HG03060 (cell line): ENCODE measurements around the gene C2CD2L.
"Not testable (repeated sequence)": the region's sequence is repeated elsewhere in the genome, so short reads cannot be mapped to it uniquely, and the experiment has no call there.

Experiments used
- ATAC-seq: cut with Tn5 transposase; IDR thresholded peaks from one replicate; pipeline ENCODE4 v1.9.1; 2021; ENCODE audit warnings: low read depth, moderate number of reproducible peaks; ENCODE audit not compliant: unreplicated experiment

C2CD2L gene

DNA sequence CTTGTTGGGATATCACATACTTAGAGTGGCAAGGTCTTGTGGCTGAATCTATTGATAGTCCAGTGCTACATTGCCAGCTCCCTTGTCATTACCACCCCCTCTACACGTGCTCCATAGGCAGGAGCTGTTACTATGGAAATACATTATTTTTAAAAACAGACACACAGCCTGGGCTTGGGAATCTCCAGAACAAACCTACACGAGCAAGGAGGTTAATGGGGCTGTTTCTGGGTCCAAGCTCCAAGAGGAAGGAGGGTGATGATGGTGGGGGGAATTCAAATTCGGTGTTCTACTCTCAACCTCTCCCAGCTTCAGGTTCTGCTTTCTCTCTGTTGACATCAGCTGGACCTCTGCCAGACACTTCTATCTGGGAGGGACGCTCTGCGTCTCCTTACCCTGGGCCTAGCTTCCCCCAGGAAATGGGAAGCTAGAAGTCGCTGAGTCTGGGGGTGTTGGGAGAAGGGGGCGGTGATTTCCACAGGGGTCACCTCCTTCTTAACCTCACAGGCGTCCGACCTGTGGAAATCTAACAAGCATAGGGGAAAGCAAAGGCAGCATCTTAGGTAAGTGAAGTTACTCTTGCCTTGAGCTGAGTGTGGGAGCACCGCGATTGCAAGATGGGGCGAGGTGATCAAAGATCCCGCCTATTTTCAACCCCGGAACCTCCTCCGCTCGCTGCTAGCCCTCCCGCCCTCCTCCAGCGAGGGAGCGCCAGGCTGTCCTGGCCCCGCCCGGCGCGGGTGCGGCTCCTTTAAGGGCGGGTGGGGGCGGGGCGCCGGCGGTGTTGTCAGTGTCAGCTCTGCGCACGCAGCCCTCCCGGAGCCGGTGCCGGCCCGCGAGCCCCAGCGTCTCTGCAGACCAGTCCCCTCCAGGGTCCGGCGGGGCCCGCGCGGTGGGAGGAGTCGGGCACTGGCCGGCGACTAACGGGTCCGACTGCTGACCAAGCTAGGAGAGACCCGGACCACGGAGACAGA lies at the start of gene C2CD2L:
Gene C2CD2L (plus strand): TSS at position 781 of the 974 bp plus-strand sequence. CDS start 398 bp downstream, outside the sequence.
- ATAC-seq: peak; percentile 40

DNA sequence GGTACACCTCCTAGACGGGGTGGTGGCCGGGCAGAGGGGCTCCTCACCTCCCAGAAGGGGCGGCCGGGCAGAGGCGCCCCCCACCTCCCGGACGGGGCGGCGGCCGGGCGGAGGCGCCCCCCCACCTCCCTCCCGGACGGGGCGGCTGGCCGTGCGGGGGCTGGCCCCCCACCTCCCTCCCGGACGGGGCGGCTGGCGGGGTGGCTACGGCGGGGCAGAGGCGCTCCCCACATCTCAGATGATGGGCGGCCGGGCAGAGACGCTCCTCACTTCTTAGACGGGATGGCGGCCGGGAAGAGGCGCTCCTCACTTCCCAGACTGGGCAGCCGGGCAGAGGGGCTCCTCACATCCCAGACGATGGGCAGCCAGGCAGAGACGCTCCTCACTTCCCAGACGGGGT lies 48.0 kb upstream of the C2CD2L start:
- not testable (repeated sequence) for ATAC-seq

DNA sequence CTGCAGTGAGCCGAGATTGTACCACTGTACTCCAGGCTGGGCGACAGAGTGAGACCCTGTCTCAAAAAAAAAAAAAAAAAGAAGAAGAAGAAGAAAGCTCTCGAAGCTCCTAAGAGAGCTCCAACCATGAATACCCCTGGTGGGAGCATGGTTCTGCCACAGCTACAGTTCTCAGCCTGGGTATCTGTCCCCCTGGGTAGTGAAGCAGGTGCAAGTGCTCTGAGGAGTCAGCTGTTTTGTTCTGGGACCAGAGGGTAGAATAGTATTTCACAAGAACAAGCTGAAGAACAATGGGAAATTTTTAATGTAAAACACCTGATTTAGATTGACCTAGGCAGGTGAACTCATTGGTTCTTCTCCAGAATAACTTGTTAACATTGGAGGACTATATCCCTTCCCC lies 45.9 kb upstream of the C2CD2L start:
- no peak for ATAC-seq

DNA sequence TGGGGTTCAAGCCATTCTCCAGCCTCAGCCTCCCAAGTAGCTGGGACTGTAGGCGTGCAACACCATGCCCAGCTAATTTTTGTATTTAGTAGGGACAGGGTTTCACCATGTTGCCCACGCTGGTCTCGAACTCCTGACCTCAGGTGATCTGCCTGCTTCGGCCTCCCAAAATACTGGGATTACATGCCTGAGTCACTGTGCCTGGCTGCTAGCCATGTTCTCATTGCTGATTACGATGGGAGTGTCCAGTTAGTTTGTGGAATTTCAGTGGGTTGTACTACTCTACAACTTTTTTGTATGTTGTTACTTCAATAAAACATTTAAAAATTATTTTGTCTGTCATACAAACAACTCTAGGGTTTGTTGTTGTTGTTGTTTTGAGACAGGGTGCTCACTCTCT lies 44.4 kb upstream of the C2CD2L start:
- no peak for ATAC-seq

DNA sequence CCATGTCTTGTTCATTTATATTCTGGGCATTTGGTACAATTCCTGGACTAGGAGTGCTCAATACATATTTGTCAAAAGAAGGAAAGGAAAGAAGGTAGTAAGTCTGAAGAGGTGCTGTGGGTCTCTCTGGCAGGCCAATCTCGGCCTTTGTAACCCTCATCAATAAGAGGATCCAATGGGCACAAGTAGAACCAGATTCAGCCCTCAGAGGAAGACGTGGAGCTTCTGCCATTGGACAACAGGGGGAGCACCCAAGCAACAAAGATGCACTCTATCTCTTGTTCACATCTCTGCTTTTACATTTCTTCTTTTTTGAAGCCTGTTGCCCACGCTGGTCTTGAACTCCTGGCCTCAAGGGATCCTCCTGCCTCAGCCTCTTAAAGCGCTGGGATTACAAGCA lies 41.8 kb upstream of the C2CD2L start:
- no peak for ATAC-seq

DNA sequence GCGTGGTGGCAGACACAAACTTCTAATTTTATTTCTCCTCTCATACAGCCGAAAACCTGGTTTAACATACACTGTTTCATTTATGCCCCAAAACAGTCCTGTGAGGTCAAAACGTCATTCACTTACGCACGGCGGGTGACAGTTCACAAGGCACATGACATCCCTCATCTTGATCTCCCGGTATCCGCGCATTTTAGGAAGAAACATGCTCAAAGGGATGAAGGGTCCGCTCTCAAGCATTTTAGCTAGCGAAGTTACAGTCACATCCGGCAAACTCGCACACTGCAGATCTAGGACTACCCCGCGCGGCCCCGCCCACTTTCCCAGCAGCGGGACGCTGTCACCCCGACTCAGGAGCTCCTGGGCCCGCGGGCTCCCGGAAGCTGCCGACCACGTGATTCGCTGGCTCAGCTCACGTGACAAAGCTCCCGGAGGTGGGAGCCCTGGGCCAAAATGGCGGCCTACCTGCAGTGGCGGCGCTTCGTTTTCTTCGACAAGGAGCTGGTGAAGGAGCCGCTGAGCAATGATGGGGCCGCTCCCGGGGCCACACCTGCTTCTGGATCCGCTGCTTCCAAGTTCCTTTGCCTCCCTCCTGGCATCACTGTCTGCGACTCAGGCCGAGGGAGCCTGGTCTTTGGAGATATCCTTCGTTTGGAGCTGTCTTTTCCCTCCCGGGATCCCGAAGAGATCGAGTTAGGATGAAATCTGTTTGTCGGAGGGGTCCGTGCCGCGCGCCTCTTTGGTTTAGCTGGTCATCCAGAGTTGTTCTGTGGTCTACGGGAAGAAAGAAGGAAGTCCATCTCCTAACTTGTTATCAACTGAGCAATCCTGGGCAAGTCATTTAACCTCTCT lies 39.5 kb upstream of the C2CD2L start, which contains the start of gene VPS11:
Gene VPS11 (plus strand): TSS at position 448 of the 852 bp plus-strand sequence. CDS start 6 bp downstream, at position 454.
- peak; percentile 79 for ATAC-seq

DNA sequence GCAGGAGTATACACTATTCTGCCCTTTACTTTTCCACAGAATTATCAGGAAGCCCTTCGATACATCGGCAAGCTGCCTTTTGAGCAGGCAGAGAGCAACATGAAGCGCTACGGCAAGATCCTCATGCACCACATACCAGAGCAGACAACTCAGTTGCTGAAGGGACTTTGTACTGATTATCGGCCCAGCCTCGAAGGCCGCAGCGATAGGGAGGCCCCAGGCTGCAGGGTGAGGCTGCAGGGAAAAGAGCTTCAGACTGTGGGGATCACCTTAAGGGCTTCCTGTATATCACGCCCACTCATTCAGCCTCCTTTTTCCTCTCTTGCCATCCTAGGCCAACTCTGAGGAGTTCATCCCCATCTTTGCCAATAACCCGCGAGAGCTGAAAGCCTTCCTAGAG lies 29.3 kb upstream of the C2CD2L start:
- ATAC-seq: no peak

DNA sequence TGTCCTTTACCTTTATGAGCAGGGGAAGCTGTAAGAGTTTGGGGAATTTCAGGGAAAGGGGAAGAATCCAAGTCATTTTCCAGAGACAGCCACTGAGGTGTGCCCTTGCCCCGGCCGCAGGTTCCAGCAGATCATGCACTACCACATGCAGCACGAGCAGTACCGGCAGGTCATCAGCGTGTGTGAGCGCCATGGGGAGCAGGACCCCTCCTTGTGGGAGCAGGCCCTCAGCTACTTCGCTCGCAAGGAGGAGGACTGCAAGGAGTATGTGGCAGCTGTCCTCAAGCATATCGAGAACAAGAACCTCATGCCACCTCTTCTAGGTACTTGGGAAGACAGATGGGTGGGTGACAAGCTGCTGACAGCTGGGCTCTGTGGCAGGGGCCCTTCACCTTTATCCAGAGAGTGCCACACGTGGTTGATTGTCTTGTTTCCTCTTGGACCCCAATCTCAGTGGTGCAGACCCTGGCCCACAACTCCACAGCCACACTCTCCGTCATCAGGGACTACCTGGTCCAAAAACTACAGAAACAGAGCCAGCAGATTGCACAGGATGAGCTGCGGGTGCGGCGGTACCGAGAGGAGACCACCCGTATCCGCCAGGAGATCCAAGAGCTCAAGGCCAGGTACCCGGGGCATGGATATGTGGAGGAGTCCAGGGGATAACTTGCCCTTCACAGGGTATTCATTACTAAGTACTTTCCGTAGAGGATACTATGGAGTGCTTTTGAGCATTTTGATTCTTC lies 28.3 kb upstream of the C2CD2L start:
- ATAC-seq: no peak

DNA sequence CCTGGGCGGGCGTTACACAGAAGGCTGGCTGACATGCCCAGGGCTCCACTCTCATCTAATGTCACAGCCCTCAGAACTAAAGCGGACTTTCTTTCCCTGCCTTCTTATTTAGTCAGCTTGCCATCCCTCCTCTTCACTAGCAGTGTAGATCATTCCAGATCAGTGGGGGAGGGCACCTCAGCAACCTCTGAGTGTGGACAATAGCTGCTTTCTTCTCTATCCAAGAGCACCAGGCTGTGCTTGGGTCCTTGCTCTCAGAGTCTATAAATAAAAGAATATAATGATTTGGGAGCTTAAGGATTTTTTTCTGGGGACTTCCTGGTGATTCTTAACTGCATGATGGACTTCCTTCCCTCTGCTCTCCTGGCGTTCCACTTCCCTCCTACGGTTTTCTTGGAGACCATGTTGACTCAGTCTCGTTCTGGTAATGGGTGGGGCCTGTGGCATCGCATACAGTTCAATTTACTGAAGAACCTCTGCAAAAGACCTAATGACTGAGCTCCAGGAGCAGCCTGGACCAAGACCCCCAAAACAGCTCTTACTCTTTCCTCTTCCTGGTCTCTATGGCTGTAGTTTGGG lies 25.4 kb upstream of the C2CD2L start:
- no peak for ATAC-seq

DNA sequence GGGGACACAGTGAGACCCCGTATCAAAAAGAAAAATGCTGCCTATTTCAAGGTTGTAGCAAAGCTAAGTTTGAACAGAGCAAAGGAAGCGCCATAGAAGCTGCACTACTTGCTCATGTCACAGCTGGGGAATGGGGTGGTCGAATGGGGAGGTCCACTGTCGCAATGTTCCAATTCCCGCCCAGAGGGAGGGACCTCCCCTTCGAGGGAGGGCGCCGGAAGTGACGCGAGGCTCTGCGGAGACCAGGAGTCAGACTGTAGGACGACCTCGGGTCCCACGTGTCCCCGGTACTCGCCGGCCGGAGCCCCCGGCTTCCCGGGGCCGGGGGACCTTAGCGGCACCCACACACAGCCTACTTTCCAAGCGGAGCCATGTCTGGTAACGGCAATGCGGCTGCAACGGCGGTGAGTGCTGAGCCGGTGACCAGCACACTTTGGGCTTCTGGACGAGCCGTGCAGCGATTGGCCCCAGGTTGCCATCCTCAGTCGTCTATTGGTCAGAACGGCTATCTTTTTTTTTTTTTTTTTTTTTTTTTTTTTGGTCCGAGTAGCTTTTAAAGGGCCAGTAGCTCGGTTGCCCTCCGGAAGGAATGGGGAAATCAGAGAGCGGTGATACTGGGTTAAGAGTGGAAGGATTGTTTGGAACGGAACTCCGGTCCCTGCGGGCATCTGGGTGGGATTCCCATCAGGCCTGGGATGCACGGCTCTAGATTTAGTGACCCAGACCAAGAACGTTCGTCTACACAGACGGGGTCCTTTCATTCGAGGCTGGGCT lies 22.3 kb upstream of the C2CD2L start, which contains the start of gene HMBS:
Gene HMBS (plus strand): TSS at position 219 of the 774 bp plus-strand sequence. CDS start 153 bp downstream, at position 372.
- ATAC-seq: peak; percentile 71

DNA sequence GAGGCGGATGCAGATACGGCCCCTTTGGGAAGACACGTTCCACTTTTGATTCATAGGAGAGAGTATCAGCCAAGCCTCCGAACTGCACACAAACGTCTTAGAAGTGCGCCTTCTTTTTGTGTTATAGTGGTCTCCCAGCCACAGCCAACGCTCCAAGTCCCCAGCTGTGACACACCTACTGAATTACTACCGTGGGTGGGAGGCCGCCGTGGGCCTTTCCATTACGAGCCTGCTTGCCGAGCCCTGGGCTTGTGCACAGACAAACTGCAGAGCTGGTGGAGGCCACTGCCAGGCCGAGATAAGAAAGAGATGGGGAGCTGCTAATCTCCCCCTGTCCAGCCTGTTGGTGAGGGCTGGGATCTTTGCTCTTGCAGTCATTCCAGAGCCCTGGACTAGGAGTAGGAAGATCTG lies 21.7 kb upstream of the C2CD2L start:
- ATAC-seq: no peak

DNA sequence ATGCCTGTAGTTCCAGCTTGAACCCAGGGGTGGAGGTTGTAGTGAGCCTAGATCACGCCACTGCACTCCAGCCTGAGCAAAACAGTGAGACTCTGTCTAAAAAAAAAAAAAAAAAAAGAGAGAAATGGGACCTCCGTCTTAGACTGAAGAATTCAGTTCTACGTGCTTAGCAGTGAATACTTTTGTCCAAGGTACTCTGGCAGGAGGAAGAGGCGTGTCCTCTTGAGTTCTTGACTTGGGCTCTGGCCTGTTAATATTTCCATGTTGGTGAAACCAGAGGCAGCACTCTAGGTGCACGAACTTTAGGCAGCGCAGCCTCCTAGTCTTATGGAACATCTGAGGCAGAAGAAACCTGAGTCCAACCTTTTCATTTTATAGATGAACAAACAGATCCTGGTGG lies 20.0 kb upstream of the C2CD2L start:
- no peak for ATAC-seq

DNA sequence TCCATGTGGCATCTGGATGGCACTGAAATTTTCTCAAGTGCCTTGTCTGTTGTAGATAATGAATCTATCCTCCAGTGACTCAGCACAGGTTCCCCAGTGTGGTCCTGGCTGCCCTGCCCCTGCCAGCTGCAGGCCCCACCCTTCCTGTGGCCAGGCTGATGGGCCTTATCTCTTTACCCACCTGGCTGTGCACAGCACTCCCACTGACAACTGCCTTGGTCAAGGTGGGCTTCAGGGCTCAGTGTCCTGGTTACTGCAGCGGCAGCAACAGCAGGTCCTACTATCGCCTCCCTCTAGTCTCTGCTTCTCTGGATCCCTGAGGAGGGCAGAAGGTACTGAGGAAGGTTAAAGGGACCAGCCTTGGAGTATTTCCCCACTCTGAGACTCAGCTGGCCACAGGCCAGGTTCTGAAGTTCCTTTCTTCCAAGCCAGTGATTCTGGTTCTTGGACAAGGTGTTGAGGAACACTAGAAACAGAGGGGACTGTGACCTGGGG lies 19.4 kb upstream of the C2CD2L start:
- no peak for ATAC-seq

DNA sequence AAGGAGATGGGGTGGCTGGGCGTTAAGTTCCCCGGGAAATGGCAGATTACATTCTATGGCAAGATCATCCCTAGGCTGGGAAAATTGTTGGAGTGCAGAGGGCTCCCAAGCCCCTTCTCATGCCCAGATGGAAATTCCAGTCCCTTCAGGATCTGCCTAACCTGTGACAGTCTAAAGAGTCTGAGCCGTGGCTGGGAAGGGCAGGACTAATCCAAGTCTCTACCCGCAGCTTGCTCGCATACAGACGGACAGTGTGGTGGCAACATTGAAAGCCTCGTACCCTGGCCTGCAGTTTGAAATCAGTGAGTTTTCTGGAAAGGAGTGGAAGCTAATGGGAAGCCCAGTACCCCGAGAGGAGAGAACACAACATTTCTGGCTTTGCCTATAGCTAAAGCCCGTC lies 18.7 kb upstream of the C2CD2L start:
- no peak for ATAC-seq

DNA sequence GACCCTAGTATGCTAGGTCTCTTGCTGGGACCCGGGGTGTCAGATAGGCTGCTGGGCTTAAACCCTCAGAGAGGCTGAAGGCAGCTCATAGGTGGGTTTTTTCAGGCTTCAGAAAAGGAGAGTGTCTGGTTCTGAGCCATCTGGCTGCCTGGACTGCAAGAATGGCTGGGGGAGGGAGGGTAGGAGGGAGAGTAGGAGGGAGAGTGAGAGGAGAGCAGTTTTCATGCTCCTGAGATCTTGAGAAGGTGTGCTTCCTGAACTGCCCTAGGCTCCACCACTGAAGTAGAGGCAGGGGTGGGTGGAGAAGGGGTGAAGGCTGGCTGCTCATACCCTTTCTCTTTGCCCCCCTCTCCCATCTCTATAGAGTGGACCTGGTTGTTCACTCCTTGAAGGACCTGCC lies 17.8 kb upstream of the C2CD2L start:
- ATAC-seq: no peak

DNA sequence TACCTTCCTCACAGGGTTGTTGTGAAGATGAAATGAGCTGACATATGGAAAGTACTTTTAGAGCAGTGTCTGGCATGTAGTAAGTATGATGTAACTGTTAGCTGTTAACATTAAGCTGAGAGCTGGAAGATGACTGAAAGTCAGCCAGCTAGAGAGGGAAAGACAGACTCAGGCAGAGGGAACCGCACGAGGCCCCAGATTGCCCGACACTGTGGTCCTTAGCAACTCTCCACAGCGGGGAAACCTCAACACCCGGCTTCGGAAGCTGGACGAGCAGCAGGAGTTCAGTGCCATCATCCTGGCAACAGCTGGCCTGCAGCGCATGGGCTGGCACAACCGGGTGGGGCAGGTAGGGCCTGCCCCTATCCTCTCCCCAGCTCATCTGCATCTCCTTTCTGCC lies 16.0 kb upstream of the C2CD2L start:
- no peak for ATAC-seq

DNA sequence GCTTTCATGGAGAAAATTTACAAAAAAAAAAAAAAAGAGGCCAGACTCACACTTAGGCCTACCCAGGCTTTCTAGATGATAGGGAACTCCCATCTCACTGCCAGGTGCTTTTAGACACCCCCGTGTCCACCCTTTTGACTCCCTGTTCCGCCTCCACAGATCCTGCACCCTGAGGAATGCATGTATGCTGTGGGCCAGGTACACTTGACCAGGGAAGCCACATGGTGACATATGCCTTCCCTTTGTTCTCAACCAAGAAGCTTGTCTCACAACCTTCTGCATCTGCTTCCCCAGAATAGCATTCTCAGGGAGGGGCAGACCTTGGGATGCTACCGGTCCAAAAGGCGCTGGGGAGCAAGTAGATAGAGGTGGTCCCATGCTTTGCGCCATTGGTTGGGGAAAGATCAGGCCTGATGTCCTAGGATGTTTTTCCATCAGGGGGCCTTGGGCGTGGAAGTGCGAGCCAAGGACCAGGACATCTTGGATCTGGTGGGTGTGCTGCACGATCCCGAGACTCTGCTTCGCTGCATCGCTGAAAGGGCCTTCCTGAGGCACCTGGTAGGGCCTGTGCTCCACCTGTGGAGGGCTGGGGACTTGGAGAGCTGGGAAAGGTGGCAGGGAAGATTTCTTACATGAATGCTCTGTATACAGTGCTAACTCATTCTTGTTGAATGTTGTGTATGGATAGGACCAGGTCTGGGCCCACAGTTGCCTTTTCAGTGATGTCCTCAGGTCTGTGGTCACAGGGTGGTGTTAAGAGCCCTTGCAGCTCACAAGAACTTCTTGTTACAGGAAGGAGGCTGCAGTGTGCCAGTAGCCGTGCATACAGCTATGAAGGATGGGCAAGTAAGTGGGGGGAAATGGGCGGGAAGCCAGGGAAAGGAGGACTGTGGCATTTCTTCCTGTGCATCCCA lies 14.9 kb upstream of the C2CD2L start:
- no peak for ATAC-seq
